Colonic mucosa (tissue), 4 donors: Measurements from ENCODE around the gene NAP1L1. TPM values are rescaled to one million over a fixed set of nuclear protein-coding genes. Genes with fewer than 3 reads are reported as not detected.

Experiments used
- DNase-seq: peaks from one replicate; pipeline ENCODE4 v3.0.0-alpha.2; 2020
- H3K27ac ChIP-seq: fragments of 200-600 bp; one replicate; pipeline ENCODE4 v1.8.0; 2021
- H3K27me3 ChIP-seq: fragments of 200-600 bp; one replicate; pipeline ENCODE4 v1.8.0; 2021
- H3K36me3 ChIP-seq: fragments of 200-600 bp; one replicate; pipeline ENCODE4 v1.8.0; 2021
- H3K4me1 ChIP-seq: fragments of 200-600 bp; one replicate; pipeline ENCODE4 v1.8.0; 2021; ENCODE audit warnings: mild to moderate bottlenecking
- H3K4me3 ChIP-seq: fragments of 200-600 bp; one replicate; pipeline ENCODE4 v1.8.0; 2021
- H3K9ac ChIP-seq, 2 donors: one replicate each; pipeline ENCODE4 v1.7.0; 2013; ENCODE audit warnings: control low read depth in 2 of 2, low read depth in 2 of 2, low read length in 2 of 2
- H3K9me3 ChIP-seq: fragments of 200-600 bp; one replicate; pipeline ENCODE4 v1.8.0; 2021
- intact Hi-C: fragments of 100-400 bp; cut with DNase I; formaldehyde crosslinking; loops from one replicate; pipeline ENCODE4 v1.14.1; 2022
- total RNA-seq, 2 donors: library from RNA; stranded (reverse); fragmentation: NEBNext Ultra II Directional in 1 of 2; extraction: Animal tissue kit (Norgen Biotek cat#: 25700) in 1 of 2; gene quantifications; one replicate each; pipeline ENCODE4 v1.2.1, GENCODE V29; 2021
- TF ChIP-seq, protein P1 (sequence below): fragments of 200-600 bp; IDR thresholded peaks from one replicate; pipeline ENCODE4 v1.8.0; 2022; ENCODE audit warnings: antibody characterized with exemption, mild to moderate bottlenecking
- donor health status: healthy.
- donor health status: DM: no; HTN: no; CAD: no.
- donor health status: DM: no; HTN: no; CAD: no.

NAP1L1 gene
- total RNA-seq, 2 donors from 2014 or later = 163 to 171 TPM

- no peaks in the 10 kb centered on the region for H3K36me3 ChIP-seq
- H3K27ac ChIP-seq = no peak overlapping the region
- H3K4me3 ChIP-seq = no peak overlapping the region
- H3K9ac ChIP-seq = no peak overlapping the region
- TF ChIP-seq, protein P1, sequence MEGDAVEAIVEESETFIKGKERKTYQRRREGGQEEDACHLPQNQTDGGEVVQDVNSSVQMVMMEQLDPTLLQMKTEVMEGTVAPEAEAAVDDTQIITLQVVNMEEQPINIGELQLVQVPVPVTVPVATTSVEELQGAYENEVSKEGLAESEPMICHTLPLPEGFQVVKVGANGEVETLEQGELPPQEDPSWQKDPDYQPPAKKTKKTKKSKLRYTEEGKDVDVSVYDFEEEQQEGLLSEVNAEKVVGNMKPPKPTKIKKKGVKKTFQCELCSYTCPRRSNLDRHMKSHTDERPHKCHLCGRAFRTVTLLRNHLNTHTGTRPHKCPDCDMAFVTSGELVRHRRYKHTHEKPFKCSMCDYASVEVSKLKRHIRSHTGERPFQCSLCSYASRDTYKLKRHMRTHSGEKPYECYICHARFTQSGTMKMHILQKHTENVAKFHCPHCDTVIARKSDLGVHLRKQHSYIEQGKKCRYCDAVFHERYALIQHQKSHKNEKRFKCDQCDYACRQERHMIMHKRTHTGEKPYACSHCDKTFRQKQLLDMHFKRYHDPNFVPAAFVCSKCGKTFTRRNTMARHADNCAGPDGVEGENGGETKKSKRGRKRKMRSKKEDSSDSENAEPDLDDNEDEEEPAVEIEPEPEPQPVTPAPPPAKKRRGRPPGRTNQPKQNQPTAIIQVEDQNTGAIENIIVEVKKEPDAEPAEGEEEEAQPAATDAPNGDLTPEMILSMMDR = no peak
- H3K27me3 ChIP-seq = no peaks in the 10 kb centered on the region
- no peaks in the 10 kb centered on the region for H3K9me3 ChIP-seq
- no peak for DNase-seq
- intact Hi-C loops = no loop called here
- H3K4me1 ChIP-seq = no peaks in the 10 kb centered on the region
Observed at GRCh38 chr12:76096079-76096646, 11.7 kb upstream of the NAP1L1 start.

DNA sequence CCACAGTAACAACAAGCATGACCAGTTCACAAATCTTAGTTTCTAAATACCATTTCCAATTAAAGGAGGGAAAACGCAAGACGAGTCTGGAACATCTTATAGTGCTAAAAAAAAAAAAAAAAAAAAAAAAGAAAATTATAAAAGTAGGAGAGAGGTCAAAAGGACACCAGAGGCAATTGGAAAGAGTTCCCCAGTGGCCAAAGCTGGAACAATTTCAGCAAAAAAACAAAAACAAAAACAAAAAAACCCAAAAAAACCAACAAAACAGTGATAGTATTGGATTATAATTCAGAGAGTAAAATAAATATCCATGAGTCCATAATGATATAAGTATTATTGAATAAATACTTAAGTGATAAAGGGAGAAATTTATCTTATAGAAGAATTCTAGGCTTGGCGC, 10.3 kb upstream of the NAP1L1 start:
- Histone ChIP-seq H3K9ac (no peak overlapping the region), H3K36me3 (no peaks in the 10 kb centered on the region), H3K4me1 (no peaks in the 10 kb centered on the region), H3K9me3 (no peaks in the 10 kb centered on the region), H3K27me3 (no peaks in the 10 kb centered on the region), H3K27ac (no peak overlapping the region), H3K4me3 (no peak overlapping the region)
- TF ChIP-seq, protein P1 = no peak
- intact Hi-C loops = no loop called here
- DNase-seq = no peak

DNA sequence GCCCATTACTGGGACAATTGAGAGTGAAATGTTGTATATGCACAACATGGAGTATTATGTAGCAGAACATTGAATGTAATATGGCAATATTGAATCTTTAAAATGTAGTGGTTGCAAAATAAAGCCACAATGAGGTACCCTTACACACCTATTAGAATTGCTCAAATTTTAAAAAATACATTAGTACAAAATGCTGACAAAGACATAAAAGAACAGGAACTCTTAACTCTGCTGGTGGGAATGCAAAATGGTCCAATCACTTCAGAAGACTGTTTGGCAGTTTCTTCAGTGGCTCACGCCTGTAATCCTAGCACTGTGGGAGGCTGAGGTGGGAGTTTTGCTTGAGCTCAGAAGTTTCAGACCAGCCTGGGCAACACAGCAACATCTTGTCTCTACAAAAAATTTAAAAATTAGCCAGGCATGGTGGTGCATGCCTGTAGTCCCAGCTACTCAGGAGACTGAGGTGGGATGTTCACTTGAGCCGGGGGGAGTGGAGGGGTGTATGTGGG, 6.8 kb upstream of the NAP1L1 start:
- intact Hi-C loops = no loop called here
- TF ChIP-seq, protein P1 = no peak
- DNase-seq = no peak

DNA sequence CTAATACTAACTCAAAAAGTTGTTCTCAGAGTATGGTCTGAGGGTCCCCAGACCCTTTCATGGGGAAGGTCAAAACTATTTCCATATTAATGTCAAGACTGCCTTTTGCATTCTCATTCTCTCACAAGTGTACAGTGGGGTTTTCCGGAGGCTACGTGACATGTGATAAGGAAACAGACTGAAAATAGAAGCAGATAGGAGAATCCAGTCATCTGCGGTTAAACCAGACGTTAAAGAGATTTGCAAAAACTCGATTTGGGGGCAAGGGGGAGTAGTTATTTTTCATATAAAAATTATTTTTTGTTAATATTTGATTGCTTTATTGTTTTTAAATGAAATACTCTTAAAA, 1.0 kb upstream of the NAP1L1 start:
- intact Hi-C loops = no loop called here
- H3K27ac ChIP-seq = peak overlapping the region; percentile 95
- no peaks in the 10 kb centered on the region for H3K4me1 ChIP-seq
- no peak overlapping the region for H3K9ac ChIP-seq
- TF ChIP-seq, protein P1 = no peak
- peak; percentile 26 for DNase-seq
- H3K9me3 ChIP-seq = no peaks in the 10 kb centered on the region
- no peaks in the 10 kb centered on the region for H3K27me3 ChIP-seq
- H3K4me3 ChIP-seq = peak overlapping the region; percentile 89
- H3K36me3 ChIP-seq = no peaks in the 10 kb centered on the region

More for the DNA sequence above, 6.8 kb upstream of the NAP1L1 start:
- Histone ChIP-seq H3K36me3 (no peaks in the 10 kb centered on the region), H3K9me3 (no peaks in the 10 kb centered on the region), H3K4me3 (no peak overlapping the region), H3K4me1 (no peaks in the 10 kb centered on the region), H3K27me3 (no peaks in the 10 kb centered on the region), H3K27ac (no peak overlapping the region), H3K9ac (no peak overlapping the region)

- H3K36me3 ChIP-seq = no peaks in the 10 kb centered on the region
- peak overlapping the region; percentile 89 for H3K4me3 ChIP-seq
- no peaks in the 10 kb centered on the region for H3K27me3 ChIP-seq
- H3K27ac ChIP-seq = peak overlapping the region; percentile 95
- H3K9ac ChIP-seq = peak overlapping the region; percentile 76 to 78
- no peaks in the 10 kb centered on the region for H3K4me1 ChIP-seq
- DNase-seq = no peak
- intact Hi-C loops = no loop called here
- TF ChIP-seq, protein P1 = no peak
- H3K9me3 ChIP-seq = no peaks in the 10 kb centered on the region
Observed at GRCh38 chr12:76084863-76085519, 506 bp upstream of the NAP1L1 start.
